PFSK-1 (cell line): Measurements from ENCODE around the gene BNIPL.

Experiments used
- FOXP2 ChIP-seq: optimal IDR thresholded peaks from 2 replicates; pipeline ENCODE3; 2011; ENCODE audit warnings: borderline replicate concordance, control low read depth, inconsistent platforms; ENCODE audit not compliant: insufficient read depth; ENCODE audit errors: extremely low read length, extremely low read depth
- POLR2AphosphoS5 ChIP-seq: IDR thresholded peaks from 2 replicates; pipeline ENCODE4 v1.6.1; 2012; ENCODE audit warnings: low read depth, mild to moderate bottlenecking, control low read depth, low read length, moderate library complexity
- SIN3A ChIP-seq: IDR thresholded peaks from 2 replicates; pipeline ENCODE4 v1.6.1; 2012; ENCODE audit warnings: mild to moderate bottlenecking, low read length, moderate library complexity, borderline replicate concordance; ENCODE audit not compliant: insufficient read depth
- TAF1 ChIP-seq: IDR thresholded peaks from 2 replicates; pipeline ENCODE4 v1.6.1; 2012; ENCODE audit warnings: low read length, control low read depth, borderline replicate concordance; ENCODE audit not compliant: insufficient read depth
- TF ChIP-seq, protein P1 (sequence below), 2 experiments: IDR thresholded peaks; 2 replicates each; pipeline versions ENCODE4 v1.6.1 to v1.8.0; 2011 to 2012; ENCODE audit warnings: low read depth in 2 of 2, low read length in 2 of 2, control low read depth in 1 of 2, inconsistent platforms in 1 of 2, mild to moderate bottlenecking in 1 of 2, moderate library complexity in 1 of 2; ENCODE audit not compliant: insufficient read depth in 1 of 2

BNIPL gene

DNA sequence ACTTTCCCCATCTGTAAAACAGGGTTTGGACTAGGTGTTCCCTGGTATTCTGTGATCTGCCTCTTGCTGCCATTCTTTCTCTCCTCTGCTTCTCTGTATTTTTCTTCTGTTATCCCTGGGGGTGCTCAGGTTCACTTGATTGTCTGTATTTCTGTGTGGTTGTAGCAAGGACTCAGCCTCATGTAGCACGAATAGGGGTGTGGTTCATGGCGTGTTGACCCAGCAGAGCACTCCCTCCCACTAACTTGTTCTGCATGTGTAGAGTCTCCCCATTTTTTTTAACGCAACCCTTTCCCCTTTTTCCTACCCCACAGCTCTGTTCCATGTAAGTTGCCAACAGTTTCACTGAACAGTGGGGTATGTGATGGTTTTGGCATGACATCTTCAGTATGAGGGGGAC is 1.2 kb upstream of the BNIPL start:
- TF ChIP-seq FOXP2 (no peak), POLR2AphosphoS5 (no peak), SIN3A (no peak), TAF1 (no peak)
- TF ChIP-seq, protein P1, sequence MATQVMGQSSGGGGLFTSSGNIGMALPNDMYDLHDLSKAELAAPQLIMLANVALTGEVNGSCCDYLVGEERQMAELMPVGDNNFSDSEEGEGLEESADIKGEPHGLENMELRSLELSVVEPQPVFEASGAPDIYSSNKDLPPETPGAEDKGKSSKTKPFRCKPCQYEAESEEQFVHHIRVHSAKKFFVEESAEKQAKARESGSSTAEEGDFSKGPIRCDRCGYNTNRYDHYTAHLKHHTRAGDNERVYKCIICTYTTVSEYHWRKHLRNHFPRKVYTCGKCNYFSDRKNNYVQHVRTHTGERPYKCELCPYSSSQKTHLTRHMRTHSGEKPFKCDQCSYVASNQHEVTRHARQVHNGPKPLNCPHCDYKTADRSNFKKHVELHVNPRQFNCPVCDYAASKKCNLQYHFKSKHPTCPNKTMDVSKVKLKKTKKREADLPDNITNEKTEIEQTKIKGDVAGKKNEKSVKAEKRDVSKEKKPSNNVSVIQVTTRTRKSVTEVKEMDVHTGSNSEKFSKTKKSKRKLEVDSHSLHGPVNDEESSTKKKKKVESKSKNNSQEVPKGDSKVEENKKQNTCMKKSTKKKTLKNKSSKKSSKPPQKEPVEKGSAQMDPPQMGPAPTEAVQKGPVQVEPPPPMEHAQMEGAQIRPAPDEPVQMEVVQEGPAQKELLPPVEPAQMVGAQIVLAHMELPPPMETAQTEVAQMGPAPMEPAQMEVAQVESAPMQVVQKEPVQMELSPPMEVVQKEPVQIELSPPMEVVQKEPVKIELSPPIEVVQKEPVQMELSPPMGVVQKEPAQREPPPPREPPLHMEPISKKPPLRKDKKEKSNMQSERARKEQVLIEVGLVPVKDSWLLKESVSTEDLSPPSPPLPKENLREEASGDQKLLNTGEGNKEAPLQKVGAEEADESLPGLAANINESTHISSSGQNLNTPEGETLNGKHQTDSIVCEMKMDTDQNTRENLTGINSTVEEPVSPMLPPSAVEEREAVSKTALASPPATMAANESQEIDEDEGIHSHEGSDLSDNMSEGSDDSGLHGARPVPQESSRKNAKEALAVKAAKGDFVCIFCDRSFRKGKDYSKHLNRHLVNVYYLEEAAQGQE (IDR thresholded peaks at IDR 0.05; ENCODE audit: insufficient read depth in 1 of 2, low read depth in 2 of 2, low read length in 2 of 2), result no peak

DNA sequence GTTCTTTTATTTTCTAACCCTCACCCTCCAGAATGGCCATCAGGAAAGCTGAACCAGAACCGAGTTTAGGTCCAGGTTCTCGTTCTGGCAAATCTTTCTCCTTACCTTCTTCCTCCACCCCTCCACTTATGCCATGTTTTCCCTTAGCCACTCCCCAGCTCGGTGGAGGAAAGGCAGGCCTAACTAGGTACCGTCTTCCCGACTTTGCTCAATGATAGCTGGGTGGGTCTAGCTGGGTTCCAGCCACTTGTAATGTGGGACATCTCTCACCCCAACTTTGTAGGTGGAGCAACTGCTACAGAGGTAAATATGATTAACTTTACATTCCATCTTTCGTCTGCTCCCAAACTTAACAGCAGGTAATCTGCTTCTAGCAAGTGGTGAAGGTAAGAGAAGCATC is 646 bp downstream of the BNIPL start:
- TF ChIP-seq SIN3A (no peak), FOXP2 (no peak), POLR2AphosphoS5 (no peak), TAF1 (no peak)
- TF ChIP-seq, protein P1 (IDR thresholded peaks at IDR 0.05; ENCODE audit: insufficient read depth in 1 of 2, low read depth in 2 of 2, low read length in 2 of 2), result no peak

DNA sequence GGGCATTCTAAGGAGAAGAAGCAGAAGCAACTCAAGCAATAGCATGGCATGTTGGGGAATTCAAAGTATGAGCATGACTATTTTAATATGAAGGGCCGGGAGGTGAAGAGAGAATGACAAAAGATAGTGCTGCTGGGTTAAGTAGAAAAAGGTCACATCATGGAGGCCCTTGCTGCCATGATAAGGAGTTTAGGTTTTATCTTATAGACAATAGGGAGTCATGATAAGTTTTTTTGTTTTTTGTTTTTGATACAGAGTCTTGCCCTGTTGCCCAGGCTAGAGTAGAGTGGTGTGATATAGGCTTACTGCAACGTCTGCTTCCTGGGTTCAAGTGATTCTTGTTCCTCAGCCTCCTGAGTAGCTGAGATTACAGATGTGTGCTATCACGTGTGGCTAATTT is 3.1 kb downstream of the BNIPL start:
- TF ChIP-seq, protein P1 (IDR thresholded peaks at IDR 0.05; ENCODE audit: insufficient read depth in 1 of 2, low read depth in 2 of 2, low read length in 2 of 2), result no peak
- TF ChIP-seq POLR2AphosphoS5 (no peak), FOXP2 (no peak)

DNA sequence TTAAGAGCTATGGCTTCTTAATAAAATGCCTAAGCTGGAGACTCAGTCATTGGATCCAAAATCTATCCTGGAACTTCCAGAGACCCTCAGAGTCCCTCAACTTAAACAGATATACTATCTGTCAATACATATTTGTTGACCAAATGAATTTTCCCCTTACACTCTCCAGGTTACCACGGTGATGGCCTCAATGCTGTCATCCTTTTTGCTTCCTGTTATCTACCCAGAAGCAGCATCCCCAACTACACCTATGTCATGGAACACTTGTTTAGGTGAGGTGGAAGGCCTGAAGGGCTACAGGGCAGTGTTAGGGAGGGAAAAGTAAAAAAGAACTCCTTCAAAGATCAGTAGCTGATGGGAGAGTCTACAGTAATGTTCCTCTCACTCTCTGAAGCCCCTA is 6.8 kb downstream of the BNIPL start:
- TF ChIP-seq, protein P1 (IDR thresholded peaks at IDR 0.05; ENCODE audit: insufficient read depth in 1 of 2, low read depth in 2 of 2, low read length in 2 of 2), result no peak
- TF ChIP-seq FOXP2, result no peak
- no peak for TF ChIP-seq TAF1
- no peak for TF ChIP-seq SIN3A
- TF ChIP-seq POLR2AphosphoS5, result no peak

DNA sequence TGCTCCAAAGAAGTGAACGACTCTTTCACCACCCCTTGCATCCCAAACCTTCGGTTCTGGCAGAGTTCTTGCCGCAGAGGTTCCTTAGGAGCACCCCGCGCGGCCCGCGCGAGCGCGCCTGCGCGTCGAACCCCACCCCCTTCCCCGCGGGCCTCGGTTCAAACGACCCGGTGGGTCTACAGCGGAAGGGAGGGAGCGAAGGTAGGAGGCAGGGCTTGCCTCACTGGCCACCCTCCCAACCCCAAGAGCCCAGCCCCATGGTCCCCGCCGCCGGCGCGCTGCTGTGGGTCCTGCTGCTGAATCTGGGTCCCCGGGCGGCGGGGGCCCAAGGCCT is 11.2 kb downstream of the BNIPL start, which contains the start of gene C1orf56:
TSS of gene C1orf56 (plus strand) at position 161 of the 334 bp plus-strand sequence. CDS start at position 258, 97 bp downstream.
- TF ChIP-seq TAF1 (peak; percentile 50; the same call in 1 of the 2 replicates), POLR2AphosphoS5 (peak; percentile 55; the same call in 1 of the 2 replicates), FOXP2 (peak; percentile 77), SIN3A (no peak)
- TF ChIP-seq, protein P1 (IDR thresholded peaks at IDR 0.05; ENCODE audit: insufficient read depth in 1 of 2, low read depth in 2 of 2, low read length in 2 of 2), result no peak
